GM19351 (cell line): ENCODE results near the gene SIVA1.

Experiments
- ATAC-seq: cut with Tn5 transposase; IDR thresholded peaks from one replicate; pipeline ENCODE4 v1.9.1; 2021; ENCODE audit warnings: mild to moderate bottlenecking, moderate library complexity; ENCODE audit not compliant: unreplicated experiment

SIVA1 gene

GRCh38 chr14:104805326-104805678 lies 52.4 kb downstream of the SIVA1 start:
- no peak for ATAC-seq

- ATAC-seq = no peak
Measured at GRCh38 chr14:104805941-104806624, 53.1 kb downstream of the SIVA1 start.

- no peak for ATAC-seq
Measured at GRCh38 chr14:104806625-104807465, 53.9 kb downstream of the SIVA1 start.

- no peak for ATAC-seq
Measured at GRCh38 chr14:104808456-104808855, 55.5 kb downstream of the SIVA1 start.
